ENCODE measurements around the gene NCKAP5. TPM values are rescaled to one million over a fixed set of nuclear protein-coding genes. Genes with fewer than 3 reads are reported as not detected.

NCKAP5 gene
- total RNA-seq, 1 donor from 2014 or later, result 0.46 TPM

- Mint-ChIP-seq H3K27ac (ENCODE audit: unreplicated experiment) (no peak overlapping the region), H3K4me3 (ENCODE audit: unreplicated experiment) (no peak overlapping the region), H3K36me3 (ENCODE audit: unreplicated experiment) (no peaks in the 10 kb centered on the region), H3K27me3 (ENCODE audit: unreplicated experiment) (peaks cover 8% of the 10 kb centered on the region), H3K9me3 (ENCODE audit: unreplicated experiment) (no peaks in the 10 kb centered on the region), H3K4me1 (ENCODE audit: unreplicated experiment) (peaks cover 15% of the 10 kb centered on the region)
- no peak for DNase-seq (ENCODE audit: extremely low spot score, unreplicated experiment)
- no peak for TF ChIP-seq CTCF (IDR thresholded peaks at IDR 0.05)
These were observed 2.3 kb upstream of the NCKAP5 start for GRCh38 chr2:133570542-133570941.

GRCh38 chr2:133569286-133569830 is 1.1 kb upstream of the NCKAP5 start:
- no peak for DNase-seq (ENCODE audit: extremely low spot score, unreplicated experiment)
- peaks cover 8% of the 10 kb centered on the region for H3K27me3 Mint-ChIP-seq (ENCODE audit: unreplicated experiment)

GRCh38 chr2:133568598-133568997 is 335 bp upstream of the NCKAP5 start:
- Mint-ChIP-seq H3K4me1 (ENCODE audit: unreplicated experiment) (peaks cover 15% of the 10 kb centered on the region), H3K4me3 (ENCODE audit: unreplicated experiment) (no peak overlapping the region), H3K9me3 (ENCODE audit: unreplicated experiment) (no peaks in the 10 kb centered on the region), H3K27me3 (ENCODE audit: unreplicated experiment) (peaks cover 8% of the 10 kb centered on the region), H3K36me3 (ENCODE audit: unreplicated experiment) (no peaks in the 10 kb centered on the region), H3K27ac (ENCODE audit: unreplicated experiment) (no peak overlapping the region)
- TF ChIP-seq CTCF (IDR thresholded peaks at IDR 0.05), result no peak
- DNase-seq (ENCODE audit: extremely low spot score, unreplicated experiment), result no peak

More at GRCh38 chr2:133569286-133569830, 1.1 kb upstream of the NCKAP5 start:
- no peaks in the 10 kb centered on the region for H3K9me3 Mint-ChIP-seq (ENCODE audit: unreplicated experiment)
- no peak for TF ChIP-seq CTCF (IDR thresholded peaks at IDR 0.05)
- H3K36me3 Mint-ChIP-seq (ENCODE audit: unreplicated experiment), result no peaks in the 10 kb centered on the region
- H3K4me3 Mint-ChIP-seq (ENCODE audit: unreplicated experiment), result no peak overlapping the region
- peaks cover 15% of the 10 kb centered on the region for H3K4me1 Mint-ChIP-seq (ENCODE audit: unreplicated experiment)
- no peak overlapping the region for H3K27ac Mint-ChIP-seq (ENCODE audit: unreplicated experiment)

GRCh38 chr2:133562558-133562957 is 5.7 kb downstream of the NCKAP5 start:
- H3K36me3 Mint-ChIP-seq (ENCODE audit: unreplicated experiment), result no peaks in the 10 kb centered on the region
- DNase-seq (ENCODE audit: extremely low spot score, unreplicated experiment), result no peak
- H3K27me3 Mint-ChIP-seq (ENCODE audit: unreplicated experiment), result peaks cover 7% of the 10 kb centered on the region
- TF ChIP-seq CTCF (IDR thresholded peaks at IDR 0.05), result no peak
- H3K9me3 Mint-ChIP-seq (ENCODE audit: unreplicated experiment), result no peaks in the 10 kb centered on the region
- H3K27ac Mint-ChIP-seq (ENCODE audit: unreplicated experiment), result no peak overlapping the region
- no peak overlapping the region for H3K4me3 Mint-ChIP-seq (ENCODE audit: unreplicated experiment)
- H3K4me1 Mint-ChIP-seq (ENCODE audit: unreplicated experiment), result peaks cover 5% of the 10 kb centered on the region

- Mint-ChIP-seq H3K4me1 (ENCODE audit: unreplicated experiment) (no peaks in the 10 kb centered on the region), H3K27me3 (ENCODE audit: unreplicated experiment) (peaks cover 11% of the 10 kb centered on the region), H3K4me3 (ENCODE audit: unreplicated experiment) (no peak overlapping the region), H3K36me3 (ENCODE audit: unreplicated experiment) (no peaks in the 10 kb centered on the region), H3K27ac (ENCODE audit: unreplicated experiment) (no peak overlapping the region), H3K9me3 (ENCODE audit: unreplicated experiment) (no peaks in the 10 kb centered on the region)
- peak; percentile 76 for TF ChIP-seq CTCF (IDR thresholded peaks at IDR 0.05)
- DNase-seq (ENCODE audit: extremely low spot score, unreplicated experiment), result no peak
These were observed 7.0 kb downstream of the NCKAP5 start for GRCh38 chr2:133561045-133561852.

All from osteocyte (in vitro differentiated cells).